Mammary epithelial cell (primary cell): ENCODE measurements around the gene ATP6V1G1.

Source experiments
- CTCF ChIP-seq, 2 donors: IDR thresholded peaks in 1 of 2; conservative IDR thresholded peaks in 1 of 2; 2 replicates each; pipeline ENCODE4 v1.5.1; 2011 to 2012; ENCODE audit warnings: inconsistent platforms in 2 of 2, low read length in 2 of 2, mild to moderate bottlenecking in 2 of 2, control low read depth in 1 of 2, low read depth in 1 of 2; ENCODE audit not compliant: insufficient read depth in 1 of 2; ENCODE audit errors: extremely low read depth in 1 of 2
- EZH2 ChIP-seq: IDR thresholded peaks from 2 replicates; pipeline ENCODE4 v1.6.1; 2012; ENCODE audit warnings: low read length, inconsistent platforms, borderline replicate concordance

GRCh38 chr9:114559830-114560513, 27.6 kb upstream of the ATP6V1G1 start:
- TF ChIP-seq CTCF (conservative IDR thresholded peaks at IDR 0.05 in 1 of 2, IDR thresholded peaks at IDR 0.05 in 1 of 2; ENCODE audit: extremely low read depth in 1 of 2, insufficient read depth in 1 of 2, low read depth in 1 of 2, low read length in 2 of 2) (no peak), EZH2 (no peak)
